Hematopoietic multipotent progenitor cell treated with erythropoietin and hydrocortisone succinate and interleukin-3 and kit ligand, for 15 days (in vitro differentiated cells): Measurements from ENCODE around the gene RAPGEF5.

ENCODE experiments used
- DNase-seq: peaks from one replicate; pipeline ENCODE4 v3.0.0-alpha.2; 2015; ENCODE audit warnings: low spot score

Gene RAPGEF5

DNA sequence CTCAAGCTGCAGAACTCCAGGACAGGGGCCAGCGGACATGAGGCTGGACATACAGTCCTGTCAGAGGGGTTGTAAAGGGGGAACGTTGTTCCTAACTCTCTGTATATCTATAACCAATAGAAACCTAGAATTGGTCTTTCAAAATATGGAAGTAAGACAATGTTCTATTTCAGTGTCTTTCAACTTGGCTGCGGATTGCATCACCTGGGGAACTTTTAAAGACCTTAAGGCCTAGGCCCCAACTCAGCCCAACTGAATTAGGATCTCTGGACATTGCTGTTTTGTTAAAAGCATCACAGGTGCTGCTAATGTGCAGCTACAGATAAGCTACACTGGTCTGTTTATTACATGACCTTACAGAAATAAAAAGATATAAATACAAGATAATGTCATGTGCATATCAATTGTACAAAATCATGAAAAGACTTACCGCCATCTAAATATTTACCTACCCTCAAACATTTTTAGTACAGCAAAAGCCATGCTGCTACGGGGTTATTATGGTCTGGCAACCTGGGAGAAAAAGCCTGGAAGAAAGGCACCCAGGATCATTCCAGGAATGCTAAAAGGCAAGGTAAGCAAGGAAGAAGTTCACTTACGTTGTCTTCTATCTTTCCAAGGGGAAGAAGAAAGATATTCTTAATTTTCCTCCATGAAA is 169.1 kb downstream of the RAPGEF5 start:
- DNase-seq, result no peak

- DNase-seq, result no peak
Measured at GRCh38 chr7:22185559-22185958, 171.4 kb downstream of the RAPGEF5 start.

GRCh38 chr7:22184549-22185199 is 172.3 kb downstream of the RAPGEF5 start:
- no peak for DNase-seq

DNA sequence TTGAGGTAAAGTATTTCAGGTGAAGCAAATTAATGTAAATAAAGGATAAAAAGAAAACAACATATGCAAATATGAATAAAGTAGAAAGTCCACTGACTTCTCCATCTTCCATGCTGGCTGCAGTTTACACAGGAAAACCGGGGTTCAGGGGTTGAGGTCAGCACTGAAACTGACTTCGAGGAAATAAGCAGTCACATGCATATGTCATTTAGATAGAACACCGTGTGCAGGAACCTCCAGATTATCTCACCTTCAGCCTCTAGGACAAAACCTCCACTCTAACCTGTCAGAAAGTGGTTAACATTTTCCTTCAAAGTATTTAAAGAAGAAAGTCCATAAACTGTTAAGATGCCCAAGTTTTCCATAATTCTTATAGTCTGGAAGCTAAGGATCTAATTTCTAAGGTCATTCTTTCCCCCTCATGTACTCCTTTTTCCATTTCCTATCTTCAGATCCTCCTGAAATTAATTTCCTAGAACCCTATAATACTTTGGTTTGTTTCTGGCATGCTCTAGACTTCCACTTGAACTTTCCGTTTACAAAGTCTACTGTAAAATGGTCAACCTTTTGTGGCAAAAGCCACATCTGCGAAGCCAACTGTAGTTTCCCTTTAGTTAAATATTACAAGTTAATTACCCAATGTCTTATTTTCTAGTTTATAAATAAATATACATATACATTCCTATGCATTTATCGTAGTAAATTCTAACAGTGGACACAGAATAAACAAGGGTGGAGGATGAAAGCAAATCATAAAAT is 173.3 kb downstream of the RAPGEF5 start:
- DNase-seq, result no peak

GRCh38 chr7:22182149-22182548 is 174.8 kb downstream of the RAPGEF5 start:
- no peak for DNase-seq

- no peak for DNase-seq
Measured at GRCh38 chr7:22181663-22182062, 175.3 kb downstream of the RAPGEF5 start.

DNA sequence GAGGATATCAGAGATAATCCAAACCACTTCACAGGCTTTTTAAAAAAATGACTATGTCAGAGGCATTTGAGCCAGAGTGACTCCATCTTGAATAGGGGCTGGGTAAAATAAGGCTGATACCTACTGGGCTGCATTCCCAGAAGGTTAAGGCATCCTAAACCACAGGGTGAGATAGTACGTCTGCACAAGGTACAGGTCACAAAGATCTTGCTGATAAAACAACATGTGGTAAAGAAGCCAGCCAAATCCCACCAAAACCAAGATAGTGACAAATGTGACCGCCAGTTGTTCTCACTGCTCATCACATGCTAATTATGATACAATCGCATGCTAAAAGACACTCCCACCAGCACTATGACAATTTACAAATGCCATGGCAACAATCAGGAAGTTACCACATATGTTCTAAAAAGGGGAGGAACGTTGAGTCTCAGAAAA is 177.5 kb downstream of the RAPGEF5 start:
- no peak for DNase-seq

DNA sequence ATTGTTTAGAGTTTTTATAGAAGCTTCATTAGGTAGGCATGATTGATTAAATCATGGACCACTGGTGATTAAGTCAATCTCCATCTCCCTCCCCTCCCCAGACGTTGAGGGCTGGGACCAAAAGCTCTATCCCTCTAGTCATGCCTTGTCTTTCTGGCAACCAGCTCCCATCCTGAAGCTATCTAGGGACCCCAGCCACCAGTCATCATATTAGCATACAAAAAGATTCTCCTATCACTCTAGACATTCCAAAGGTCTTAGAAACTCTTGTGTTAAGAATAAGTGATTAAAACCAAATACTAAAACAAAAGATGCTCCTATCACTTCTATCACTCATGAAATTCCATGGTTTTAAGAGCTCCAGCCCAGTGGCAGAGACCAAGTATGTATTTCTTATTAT is 178.2 kb downstream of the RAPGEF5 start:
- no peak for DNase-seq

GRCh38 chr7:22176791-22177412 is 180.1 kb downstream of the RAPGEF5 start:
- DNase-seq, result no peak

DNA sequence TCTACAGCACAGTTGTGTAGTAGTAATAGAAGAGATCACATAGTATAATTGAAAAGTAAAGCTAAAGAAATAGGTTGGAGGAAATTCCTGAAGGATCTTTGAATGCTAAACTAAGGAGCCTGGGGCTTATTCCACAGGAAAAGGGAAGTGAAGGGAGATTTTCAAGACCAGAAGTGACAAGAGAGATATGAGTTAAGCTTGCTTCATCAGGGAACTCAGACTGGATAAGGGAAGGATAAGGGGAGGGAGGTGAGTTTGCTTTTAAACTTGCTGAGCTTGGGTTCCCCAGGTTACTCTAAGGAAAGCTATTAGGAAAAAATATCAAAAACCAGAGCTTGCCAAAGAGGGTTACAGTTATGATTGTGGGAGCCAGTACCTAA is 182.4 kb downstream of the RAPGEF5 start:
- no peak for DNase-seq

DNA sequence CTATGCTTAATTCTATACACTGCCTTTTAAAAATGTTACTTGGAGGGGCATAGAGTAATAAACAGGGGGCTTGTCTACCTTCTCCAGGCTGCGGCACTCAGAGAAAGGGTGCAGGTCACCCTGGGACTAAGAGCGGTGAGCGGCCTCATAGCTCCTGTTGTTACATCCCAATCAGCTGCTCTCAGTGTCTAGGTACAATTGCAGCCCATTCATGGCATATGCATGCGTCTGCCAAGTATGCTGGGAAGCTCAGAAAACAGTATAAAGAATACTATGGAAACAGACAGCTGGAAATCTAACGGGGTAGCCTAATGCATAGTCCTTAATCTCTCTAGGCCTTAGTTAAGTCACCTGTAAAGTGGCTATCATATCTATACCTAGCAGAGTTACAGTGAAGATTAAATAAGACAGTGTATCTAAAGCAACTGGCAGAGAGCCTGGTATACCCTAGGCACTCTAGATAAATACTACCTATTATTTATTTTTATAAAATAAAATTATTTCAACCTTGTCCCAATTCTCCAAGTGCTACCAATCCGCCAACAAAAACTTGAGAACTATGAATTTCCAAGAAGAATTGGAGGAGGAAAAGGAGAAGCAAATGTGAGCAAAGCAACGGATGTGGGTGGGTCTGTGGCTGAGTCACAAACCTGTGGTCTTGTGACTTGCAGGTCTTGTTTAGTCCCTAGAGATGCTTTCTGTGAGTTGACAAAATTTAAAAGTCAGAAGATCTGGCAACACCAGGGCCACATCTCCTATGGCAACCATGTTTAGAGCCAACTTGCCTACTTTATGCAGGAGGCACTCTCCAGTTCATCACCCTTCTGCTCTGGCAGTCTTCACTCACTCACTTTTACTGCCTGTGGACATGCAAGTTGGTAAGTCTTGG is 183.0 kb downstream of the RAPGEF5 start:
- DNase-seq, result no peak

- no peak for DNase-seq
Measured at GRCh38 chr7:22168129-22168634, 188.8 kb downstream of the RAPGEF5 start.

DNA sequence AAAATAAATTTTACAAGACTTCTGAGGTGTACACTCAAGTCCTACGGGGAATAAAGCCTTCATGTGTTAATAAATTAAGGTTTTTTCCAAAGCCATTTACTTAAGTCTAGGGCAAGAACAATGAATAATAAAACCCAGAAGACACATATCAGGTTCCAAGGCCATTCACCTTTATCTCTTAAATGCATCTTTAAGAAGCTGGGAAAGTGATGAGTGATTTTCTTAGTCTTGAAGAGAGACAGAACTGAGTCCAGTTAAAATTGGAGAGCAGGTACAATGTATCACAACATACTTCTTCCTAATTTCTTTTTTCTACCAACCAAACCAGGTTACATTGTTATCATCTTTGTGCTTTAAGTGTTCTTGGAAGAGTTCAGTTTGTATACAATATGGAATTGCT is 189.5 kb downstream of the RAPGEF5 start:
- DNase-seq, result no peak

DNA sequence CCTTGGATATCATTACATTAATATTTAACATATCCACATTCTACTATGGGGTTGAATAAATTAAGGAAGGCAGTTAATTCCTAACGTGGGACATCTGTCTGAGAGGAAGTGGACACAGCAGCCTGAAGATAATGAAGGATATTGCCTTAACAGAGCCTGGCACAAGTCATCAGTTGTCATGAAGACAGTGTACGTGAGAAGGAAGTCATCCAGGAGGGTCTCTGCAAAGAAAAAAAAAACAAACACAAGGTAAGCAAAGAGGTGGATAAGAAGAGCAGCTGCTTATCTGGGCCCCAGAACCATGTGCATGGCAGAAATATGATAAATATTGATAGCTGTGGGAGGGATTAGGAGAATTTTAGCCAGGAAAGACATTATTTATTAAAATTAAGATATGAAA is 190.0 kb downstream of the RAPGEF5 start:
- DNase-seq, result no peak

- no peak for DNase-seq
Measured at GRCh38 chr7:22159341-22159740, 197.6 kb downstream of the RAPGEF5 start.

DNA sequence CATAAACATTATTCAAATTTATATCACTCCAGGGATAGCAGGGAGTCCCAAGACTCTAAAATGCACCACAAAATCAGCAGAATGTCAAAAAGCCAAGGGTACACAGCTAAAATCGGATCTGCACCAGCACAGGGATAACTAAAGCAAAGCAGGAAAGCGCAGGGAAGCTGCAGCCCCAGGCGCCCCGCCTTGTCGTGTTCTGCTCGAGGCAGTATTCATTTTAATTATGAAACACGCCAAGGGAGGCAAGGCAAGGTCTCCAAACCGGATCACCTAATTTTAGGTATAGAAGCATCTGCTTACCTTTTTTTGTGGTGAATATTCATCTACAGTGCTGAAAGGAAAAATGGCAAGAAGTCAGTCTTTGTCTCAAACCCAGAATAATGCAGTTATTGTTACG is 199.4 kb downstream of the RAPGEF5 start:
- DNase-seq, result no peak

DNA sequence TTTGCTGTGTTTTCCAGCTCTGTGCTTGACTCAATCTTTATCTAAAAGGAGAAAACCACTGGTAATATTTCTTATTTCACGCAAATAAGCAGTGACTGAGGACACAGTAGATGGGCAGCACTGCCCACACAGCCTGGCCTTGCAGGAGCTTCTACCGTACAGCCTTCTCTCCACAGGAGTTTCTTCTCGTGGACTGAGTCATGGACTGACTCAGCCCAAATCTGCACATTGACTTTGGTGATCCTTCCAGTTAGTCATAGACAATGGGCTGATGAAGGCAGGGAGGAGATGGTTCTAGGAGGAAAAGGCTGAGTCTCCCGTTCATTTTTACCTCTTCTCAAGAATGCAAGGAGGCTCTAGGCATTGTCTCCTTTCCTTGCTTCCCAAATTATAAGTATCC is 200.7 kb downstream of the RAPGEF5 start:
- DNase-seq, result no peak

- no peak for DNase-seq
Measured at GRCh38 chr7:22154143-22154529, 202.8 kb downstream of the RAPGEF5 start.

DNA sequence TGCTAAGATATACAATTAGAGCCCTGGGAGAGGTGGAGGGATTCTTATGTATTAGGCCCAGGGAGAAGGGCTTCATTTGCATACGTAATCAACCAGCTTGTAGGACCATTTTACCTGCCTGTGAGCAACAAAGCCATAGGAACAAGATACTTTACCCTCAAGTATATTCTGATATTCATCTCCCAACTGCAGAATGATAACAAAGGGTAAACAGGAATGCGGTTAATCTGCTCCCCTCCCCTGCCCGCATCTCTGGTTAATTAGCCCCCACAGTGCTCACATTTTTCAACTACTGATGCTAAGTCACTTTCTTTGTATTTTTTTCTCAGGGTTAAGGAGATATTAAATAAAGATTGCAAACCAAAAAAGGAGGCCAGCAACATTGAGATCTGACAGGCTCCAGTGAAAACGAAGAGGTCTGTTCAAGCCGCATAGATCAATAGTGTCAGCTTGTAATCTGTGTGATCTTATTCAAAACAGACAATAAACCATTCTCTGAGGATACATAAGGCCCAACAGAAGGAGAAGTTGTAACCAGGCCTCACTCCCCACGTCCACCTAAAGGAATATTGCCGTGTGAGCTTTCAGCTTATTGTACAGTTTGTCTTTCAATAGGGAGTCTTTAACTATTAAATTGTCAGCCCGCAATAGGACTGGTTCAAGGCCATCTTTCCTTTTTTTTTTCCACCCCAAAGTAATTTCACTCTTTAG is 203.4 kb downstream of the RAPGEF5 start:
- DNase-seq, result no peak

- no peak for DNase-seq
Measured at GRCh38 chr7:22152690-22153089, 204.3 kb downstream of the RAPGEF5 start.

GRCh38 chr7:22151901-22152300 is 205.1 kb downstream of the RAPGEF5 start:
- DNase-seq, result no peak
